ENCODE results near the gene BCR.
"Not testable (repeated sequence)": the region's sequence is repeated elsewhere in the genome, so short reads cannot be mapped to it uniquely, and the experiment has no call there.

Gene BCR

GRCh38 chr22:23291806-23292452, 111.6 kb downstream of the BCR start:
- DNase-seq, result no peak

GRCh38 chr22:23292453-23293350, 112.4 kb downstream of the BCR start:
- no peak for DNase-seq

- DNase-seq, result no peak
These were observed 113.4 kb downstream of the BCR start for GRCh38 chr22:23293720-23294119.

- DNase-seq, result no peak
These were observed 113.9 kb downstream of the BCR start for GRCh38 chr22:23294221-23294620.

- DNase-seq, result no peak
These were observed 120.2 kb downstream of the BCR start for GRCh38 chr22:23300476-23300875.

- DNase-seq, result no peak
These were observed 121.3 kb downstream of the BCR start for GRCh38 chr22:23301591-23301990.

- no peak for DNase-seq
These were observed 122.1 kb downstream of the BCR start for GRCh38 chr22:23302171-23303002.

GRCh38 chr22:23305321-23305910, 125.1 kb downstream of the BCR start:
- DNase-seq, result no peak

- no peak for DNase-seq
These were observed 125.6 kb downstream of the BCR start for GRCh38 chr22:23305922-23306374.

GRCh38 chr22:23306438-23306921, 126.2 kb downstream of the BCR start:
- no peak for DNase-seq

- no peak for DNase-seq
These were observed 126.6 kb downstream of the BCR start for GRCh38 chr22:23306926-23307325.

GRCh38 chr22:23307511-23307910, 127.2 kb downstream of the BCR start:
- DNase-seq, result not testable (repeated sequence)

- not testable (repeated sequence) for DNase-seq
These were observed 129.0 kb downstream of the BCR start for GRCh38 chr22:23309261-23309660.

GRCh38 chr22:23310443-23311097, 130.3 kb downstream of the BCR start:
- not testable (repeated sequence) for DNase-seq

GRCh38 chr22:23311635-23312420, 131.5 kb downstream of the BCR start:
- not testable (repeated sequence) for DNase-seq

GRCh38 chr22:23313791-23314567, 133.7 kb downstream of the BCR start:
- DNase-seq, result no peak

- DNase-seq, result peak in 2 of 4 experiments; percentile 9 to 27
These were observed 135.1 kb downstream of the BCR start for GRCh38 chr22:23315341-23315917.

- not testable (repeated sequence) for DNase-seq
These were observed 136.3 kb downstream of the BCR start for GRCh38 chr22:23316596-23316995.

GRCh38 chr22:23318316-23318715, 138.0 kb downstream of the BCR start:
- DNase-seq, result not testable (repeated sequence)

Data from activated CD4-positive, CD25-positive, alpha-beta regulatory T cell (primary cell).